GM12892 (cell line): Measurements from ENCODE around the gene SRGAP2B.
A peak's percentile ranks its signal among the peaks of the same experiment; 100 is the strongest.
"Not testable (repeated sequence)": the region's sequence is repeated elsewhere in the genome, so short reads cannot be mapped to it uniquely, and the experiment has no call there.

Experiments used
- DNase-seq: peaks from one replicate; pipeline ENCODE4 v3.0.0; 2011; ENCODE audit not compliant: insufficient read length
- FAIRE-seq: peaks from 2 replicates; lab custom pipeline; 2011; peaks lifted over from hg19 to GRCh38; lab: Jason Lieb, UNC

SRGAP2B gene

DNA sequence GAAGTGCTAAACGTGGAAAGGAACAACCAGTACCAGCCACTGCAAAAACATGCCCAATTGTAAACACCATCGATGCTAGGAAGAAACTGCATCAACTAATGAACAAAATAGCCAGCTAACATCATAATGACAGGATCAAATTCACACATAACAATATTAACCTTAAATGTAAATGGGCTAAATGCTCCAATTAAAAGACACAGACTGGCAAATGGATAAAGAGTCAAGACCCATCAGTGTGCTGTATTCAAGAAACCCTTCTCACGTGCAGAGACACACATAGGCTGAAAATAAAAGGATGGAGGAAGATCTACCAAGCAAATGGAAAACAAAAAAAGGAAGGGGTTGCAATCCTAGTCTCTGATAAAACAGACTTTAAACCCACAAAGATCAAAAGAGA is 128.6 kb downstream of the SRGAP2B start:
- not testable (repeated sequence) for DNase-seq, FAIRE-seq

DNA sequence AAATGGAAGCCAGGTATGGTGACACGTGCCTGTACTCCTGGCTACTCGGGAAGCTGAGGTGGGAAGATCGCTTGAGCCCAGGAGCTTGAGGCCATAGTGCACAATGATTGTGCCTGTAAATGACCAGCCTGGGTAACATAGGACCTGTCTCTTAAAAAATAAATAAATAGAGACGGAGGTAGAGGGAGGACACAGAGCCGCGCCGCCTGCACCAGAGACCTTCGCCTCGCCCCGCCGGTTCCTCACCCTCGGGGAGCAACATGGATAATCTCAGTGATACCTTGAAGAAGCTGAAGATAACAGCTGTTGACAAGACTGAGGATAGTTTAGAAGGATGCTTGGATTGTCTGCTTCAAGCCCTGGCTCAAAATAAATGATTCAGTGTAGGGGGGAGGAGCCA is 130.4 kb downstream of the SRGAP2B start:
- FAIRE-seq, DNase-seq: not testable (repeated sequence)

DNA sequence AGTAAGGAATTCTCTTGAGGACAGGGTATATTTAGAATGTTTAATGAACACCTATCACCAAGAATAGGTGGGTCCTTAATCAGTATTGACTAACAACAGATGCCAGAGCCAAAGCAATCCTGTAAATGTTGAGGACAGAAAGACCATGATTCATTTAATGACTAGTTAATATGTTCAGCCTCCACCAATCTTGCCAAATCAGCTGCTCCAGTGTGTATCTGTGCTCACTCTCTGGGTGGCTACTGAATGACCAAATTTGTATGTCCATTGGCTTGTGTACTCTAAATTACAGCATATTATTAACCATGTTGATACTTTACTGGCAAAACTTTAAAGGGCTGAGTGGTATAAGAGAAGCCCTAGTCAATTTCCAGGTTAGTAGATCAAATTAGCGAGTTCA is 130.9 kb downstream of the SRGAP2B start:
- DNase-seq, FAIRE-seq: not testable (repeated sequence)

DNA sequence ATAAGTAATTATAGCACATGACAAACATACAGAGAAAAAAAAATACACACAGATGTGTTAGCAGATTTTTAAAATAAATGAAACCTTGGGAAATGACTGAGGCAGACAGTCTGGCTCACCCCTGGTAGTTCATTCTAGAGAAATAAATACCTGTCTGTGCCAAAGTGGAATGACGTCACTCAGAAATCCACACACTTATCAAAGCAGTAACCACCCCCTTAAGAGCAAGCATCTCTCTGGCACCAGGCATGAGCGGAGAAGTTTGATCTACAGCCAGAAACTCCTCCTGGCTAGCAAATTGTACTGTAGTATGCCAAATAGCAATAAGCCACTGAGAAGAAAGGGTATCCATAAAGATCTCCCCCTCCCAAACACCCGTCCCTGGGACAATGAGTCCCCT is 131.6 kb downstream of the SRGAP2B start:
- not testable (repeated sequence) for DNase-seq, FAIRE-seq

DNA sequence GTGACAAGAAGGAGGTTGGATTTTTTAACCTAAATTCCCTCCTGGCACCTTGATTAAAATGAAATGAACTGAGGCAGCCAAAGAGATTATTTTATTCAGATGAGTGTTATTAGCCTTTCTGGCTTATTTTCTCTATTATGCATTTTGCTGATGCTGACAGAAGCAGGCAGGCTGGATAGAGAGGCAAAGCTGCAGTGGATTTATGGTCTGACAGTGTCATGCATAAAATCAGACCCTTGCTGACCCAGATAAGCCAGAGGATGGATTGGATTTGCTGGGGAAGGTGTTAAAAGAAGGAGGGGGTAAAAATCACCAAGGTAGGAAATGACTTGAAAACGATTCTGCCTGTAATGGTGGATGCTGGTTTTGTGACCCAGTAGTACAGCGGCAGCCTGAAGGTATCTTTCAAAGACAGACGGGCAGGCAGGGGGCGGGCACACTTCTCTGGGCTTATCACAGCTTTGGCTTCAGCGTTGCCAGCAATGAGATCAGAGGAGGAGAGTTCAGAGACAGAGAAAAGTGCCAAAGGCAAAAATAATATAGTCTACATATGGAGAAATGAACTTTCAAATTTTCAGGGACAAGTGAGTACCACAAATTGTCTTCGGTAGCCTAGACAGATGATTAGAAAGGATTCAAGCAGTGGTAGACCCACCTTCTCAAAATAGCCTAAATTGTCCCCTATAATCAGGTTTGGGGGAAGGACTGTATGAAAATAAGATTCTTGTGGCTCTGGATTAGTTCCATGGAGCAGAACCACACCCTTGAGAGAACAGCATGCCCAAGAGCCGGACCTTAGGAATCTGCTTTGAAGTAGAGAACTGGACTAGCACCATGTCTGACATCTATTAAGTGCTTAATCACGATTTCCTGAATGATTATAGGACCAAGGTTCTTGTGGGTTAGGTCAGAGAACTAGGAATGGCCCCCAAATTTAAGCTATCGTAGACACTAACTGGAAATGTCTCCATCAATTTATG is 133.2 kb downstream of the SRGAP2B start:
- not testable (repeated sequence) for FAIRE-seq, DNase-seq

DNA sequence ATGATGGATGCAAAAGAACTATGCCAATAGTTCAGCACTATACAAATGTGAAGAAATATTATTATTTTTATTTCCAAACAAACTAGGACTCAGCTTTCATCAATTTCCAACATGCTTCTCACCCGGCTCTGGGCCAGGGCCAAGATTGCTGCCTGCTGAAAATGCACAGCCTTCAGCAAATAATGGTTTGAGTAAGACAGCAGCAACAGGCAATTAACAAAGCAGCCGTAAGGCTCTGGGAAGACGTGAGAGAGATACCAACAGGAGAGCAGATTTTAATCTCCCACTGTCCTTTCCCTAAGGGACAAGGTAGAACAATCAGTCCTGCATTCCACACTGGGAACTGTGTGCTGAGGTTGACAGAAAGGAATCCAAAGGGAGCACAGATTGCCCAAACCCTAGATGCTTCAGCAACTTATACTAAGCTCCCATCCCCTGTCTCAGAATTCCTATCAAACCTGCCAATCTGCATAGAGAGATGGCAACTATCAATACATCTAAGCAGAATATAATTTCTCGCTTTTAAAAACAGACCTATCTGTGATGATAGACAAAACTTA is 134.1 kb downstream of the SRGAP2B start:
- not testable (repeated sequence) for DNase-seq, FAIRE-seq

DNA sequence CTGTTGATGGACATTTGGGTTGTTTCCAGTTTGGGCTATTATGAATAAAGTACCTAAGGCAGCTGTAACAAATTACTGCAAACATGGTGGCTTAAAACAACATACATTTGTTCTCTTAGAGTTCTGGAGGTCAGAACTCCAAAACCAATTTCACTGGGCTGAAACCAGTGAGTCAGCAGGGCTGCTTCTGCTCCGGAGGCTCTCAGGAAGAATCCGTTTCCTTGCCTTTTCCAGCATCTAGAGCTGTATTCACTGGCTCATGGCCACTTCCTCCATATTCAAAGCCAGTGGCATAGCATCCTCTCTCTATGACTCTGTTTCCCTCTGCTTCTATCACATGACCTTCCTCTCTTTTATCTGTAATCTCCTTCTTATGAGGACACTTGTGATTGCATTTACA is 146.7 kb downstream of the SRGAP2B start:
- FAIRE-seq, DNase-seq: not testable (repeated sequence)

DNA sequence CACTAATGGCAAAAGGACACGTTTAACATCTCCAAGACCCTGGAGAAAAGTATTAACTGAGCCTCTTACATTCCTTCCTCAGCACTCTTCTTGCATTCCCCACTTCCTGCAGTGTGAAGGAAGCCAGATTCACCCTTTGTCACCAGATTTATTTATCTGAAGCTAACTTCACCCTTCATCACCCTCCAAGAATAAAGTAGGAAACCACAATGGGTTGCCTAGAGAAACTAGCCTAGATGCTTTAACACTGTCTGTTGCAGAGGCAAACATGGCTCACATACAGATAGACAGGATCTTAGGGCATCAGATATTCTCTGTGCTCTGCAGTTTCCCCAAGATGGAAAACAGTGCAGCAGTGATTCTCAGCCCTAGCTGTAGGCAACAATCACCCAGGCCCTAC is 147.6 kb downstream of the SRGAP2B start:
- not testable (repeated sequence) for FAIRE-seq, DNase-seq

DNA sequence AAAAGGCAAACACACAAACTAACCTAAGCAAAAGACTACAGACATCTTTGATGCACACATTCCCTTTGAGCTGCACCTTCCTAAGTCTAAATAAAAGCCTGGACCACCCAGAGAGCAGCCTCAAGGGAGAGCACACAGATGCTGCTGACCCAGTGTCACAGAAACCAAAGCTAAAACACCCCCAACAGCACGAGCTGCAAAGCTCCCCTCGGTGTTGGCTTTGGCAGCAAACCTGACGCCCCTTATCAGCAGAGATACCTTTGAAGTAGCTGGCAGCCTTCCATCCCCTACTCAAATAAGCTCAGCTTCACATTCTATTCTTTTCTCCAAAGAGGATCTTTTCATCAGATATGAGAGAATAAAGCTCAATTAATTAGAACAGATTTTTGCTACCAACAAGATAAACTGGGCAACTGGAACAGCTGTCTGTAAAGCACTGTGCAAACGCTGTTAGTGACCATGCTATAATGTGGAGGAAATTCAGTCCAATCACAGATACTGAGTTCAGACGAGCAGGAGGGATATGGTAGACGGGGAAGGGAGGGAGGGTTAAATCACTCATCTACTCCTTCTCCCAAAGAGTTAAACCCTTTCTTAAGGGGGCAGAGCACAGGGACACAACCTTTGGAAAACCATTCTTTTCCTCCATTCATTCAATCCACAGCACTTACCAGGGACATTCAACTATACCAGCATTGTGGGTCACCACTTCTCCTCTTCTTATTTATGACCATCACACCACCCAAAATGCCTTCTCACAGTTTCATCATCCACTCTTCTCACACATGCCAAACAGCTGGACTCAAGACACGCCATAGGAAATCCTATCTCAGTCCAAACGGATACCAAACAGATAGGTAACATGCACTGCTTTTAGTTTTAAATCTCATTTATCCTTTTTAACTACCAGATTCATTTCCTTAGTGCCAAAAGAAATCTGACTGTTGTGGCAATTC is 148.3 kb downstream of the SRGAP2B start:
- FAIRE-seq, DNase-seq: not testable (repeated sequence)

DNA sequence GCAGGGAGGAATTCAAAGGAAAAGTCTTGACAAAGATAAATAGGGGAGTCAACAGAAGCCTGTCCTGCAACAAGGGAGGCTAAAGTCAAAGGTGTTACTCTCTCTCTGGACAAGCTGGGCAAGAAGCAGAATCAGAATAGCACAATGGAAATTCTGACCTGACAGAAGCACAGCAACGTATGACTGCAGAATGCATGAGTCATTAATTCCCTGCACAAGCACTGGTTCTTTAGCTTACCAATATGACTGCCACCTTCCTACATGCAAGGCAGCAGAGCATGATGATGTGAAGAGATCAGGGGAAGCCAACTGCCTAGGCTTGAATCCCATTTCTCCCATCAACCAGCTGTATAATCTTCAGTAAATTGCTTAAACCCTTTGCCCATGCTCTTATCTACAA is 153.4 kb downstream of the SRGAP2B start:
- DNase-seq, result not testable (repeated sequence)
- peak; percentile 40 for FAIRE-seq

DNA sequence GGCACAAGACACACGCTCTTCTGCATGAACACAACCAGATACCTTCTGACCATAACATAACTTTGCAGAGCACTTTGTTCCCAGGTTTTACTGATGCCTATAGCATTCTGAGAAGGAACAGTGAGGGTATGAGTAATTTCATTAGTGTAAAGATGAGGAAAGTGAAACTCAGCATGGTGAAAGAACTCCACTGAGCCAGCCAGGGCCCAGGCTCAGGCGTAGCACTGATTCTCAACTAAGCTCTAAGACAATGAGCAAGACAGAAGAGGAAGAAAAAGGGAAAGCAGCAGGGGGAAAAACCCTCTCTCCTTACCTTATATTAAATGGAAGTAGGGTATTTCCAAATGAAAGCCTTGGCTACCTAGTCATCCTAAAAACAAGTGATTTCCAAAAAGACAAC is 155.1 kb downstream of the SRGAP2B start:
- FAIRE-seq, result not testable (repeated sequence)

DNA sequence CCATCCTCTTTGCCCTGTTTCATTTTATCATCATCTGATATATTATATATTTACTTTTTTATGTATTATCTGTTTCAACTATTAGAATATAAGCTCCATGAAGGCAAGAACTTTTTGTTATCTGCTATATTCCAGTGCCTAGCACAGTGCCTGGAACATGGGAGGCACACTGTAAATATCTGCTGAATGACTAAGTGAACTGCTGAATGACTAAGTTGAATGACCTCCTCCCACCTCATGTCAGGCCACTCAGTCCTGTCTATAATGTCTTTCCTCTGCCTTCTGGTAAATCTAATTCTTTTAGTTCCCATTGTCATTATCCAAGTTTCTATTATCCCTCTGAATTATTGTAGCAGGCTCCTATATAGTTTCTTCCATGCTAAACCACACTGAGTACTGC is 156.5 kb downstream of the SRGAP2B start:
- not testable (repeated sequence) for FAIRE-seq, DNase-seq

More for the DNA sequence above, 155.1 kb downstream of the SRGAP2B start:
- not testable (repeated sequence) for DNase-seq

DNA sequence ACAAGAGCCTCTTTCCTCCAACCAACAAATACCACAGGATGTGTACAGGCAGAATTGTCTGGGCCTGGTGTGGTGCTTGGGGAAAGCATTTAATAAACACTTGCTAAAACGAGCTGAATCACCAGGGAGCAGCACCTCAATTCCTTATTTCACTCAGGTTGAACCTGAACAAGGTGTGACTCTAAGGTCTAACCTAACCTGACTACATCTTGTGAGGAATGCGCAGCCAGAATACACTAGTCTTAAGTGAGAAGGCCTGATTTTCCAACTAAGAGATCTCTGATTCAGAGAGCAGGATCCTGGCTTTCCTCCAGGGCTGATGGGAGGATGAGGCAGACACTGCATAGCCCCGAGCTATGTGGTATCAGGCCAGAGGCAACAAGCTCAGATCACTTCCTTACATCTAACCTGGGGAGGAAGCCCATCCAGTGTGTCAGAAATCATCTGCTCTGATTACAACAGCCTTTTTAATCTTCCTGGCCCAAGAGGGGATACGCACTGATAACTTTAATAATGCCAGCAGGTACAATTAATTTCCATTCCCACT is 158.9 kb downstream of the SRGAP2B start:
- DNase-seq, FAIRE-seq: not testable (repeated sequence)

DNA sequence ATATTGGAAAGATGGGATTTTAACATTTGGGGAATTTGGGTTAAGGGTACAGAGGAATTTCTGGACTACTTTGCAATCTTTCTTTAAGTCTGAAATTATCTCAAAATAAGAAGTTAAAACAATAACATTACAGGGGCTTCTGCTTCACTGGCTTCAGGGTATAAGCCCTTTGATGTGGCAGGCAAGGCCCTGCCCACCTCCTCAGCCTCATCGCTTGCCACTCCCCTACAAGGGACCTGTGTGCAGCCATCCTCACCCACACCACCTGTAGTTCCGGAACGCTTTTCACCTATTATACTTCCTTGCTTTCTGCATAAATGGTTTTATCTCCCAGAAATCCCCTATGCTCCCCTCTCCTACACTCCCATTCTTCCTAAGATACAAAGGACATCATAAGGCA is 159.8 kb downstream of the SRGAP2B start:
- FAIRE-seq, DNase-seq: not testable (repeated sequence)

DNA sequence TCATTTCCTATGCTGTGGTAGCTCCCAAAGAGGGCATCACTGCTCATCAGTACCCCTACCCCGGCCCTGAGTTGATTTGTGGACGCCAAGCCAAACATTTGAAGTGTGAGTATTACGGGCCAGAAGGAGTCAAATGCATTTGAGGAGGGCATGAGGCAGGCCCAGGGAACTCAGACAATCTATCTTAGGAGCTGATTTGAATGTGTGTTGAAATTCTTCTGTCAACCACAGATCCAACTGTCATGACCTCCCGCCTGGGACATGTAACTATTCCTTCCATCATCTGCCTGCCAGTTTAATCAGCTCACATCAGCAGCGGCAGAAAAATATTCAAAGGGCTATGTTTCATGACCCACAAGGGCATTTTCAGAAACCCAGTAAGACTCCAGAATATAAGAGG is 162.1 kb downstream of the SRGAP2B start:
- not testable (repeated sequence) for DNase-seq, FAIRE-seq

DNA sequence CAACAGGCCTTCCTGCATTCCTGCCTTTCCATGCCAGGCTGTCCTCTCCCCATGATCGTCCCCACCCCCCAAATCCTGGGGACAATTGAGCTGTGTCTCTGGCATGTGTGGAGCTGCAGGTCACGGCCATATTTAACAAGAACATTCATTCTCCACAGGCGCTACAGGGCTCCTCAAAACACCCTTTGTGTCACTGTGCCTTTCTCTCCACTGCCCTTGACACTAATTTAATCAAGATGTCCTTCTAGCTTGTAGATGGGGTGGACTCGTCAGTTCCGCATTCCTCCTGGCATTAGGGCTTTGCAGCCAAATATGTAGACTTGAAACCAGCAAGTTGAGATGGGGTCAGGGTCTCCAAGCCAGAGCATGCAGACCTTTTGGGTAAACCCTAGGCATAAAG is 163.0 kb downstream of the SRGAP2B start:
- DNase-seq, FAIRE-seq: not testable (repeated sequence)

DNA sequence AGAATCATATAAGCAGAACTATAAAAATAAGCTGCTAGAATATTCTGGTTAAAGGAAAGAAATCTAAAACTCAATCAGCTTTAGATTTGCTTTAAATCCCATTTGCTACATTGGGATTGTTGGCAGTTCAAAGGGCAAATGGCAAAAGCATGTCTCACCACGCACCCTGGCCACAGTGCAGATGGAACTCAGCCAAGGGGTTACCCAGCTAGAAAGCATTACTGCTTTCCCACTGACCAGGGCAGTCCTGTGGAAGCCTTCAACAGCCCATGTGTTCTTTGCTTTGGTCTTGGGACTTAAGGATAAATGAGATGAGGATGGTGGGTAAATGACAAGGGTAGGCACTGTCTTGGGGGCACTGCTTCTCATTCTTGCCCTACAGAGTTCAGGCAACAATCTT is 163.6 kb downstream of the SRGAP2B start:
- not testable (repeated sequence) for DNase-seq, FAIRE-seq

DNA sequence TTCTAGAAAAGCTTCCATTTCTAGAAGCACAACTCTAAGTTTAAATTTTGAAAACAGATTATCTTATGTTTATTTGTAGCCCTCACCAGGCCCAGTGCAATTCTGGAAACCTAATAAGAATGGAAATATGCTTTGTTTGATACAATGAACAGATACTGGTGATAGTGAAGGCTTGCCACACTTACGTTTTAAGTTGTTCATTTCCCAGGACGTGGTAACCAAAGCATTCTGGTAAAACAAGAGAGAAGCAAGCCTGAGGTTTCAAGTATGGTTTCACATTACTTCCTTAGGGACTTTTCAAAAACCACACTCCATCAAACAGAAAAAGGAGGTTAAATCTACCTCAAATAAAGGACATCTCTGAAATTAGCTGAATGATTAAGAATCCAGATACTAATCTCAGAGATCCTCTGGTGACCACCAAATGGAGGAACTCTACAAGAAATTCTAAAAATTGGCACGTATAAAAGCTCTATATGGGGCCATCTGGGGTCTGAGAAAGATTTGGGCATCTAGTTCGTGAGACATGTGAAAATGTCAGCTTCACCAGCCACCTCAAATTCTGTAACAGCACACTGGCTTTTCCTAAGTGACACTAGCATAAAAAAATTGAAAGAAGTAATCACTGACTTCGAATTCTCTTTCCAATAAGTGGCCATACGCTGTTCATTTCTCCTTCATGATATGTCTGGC is 164.9 kb downstream of the SRGAP2B start:
- FAIRE-seq, result not testable (repeated sequence)

DNA sequence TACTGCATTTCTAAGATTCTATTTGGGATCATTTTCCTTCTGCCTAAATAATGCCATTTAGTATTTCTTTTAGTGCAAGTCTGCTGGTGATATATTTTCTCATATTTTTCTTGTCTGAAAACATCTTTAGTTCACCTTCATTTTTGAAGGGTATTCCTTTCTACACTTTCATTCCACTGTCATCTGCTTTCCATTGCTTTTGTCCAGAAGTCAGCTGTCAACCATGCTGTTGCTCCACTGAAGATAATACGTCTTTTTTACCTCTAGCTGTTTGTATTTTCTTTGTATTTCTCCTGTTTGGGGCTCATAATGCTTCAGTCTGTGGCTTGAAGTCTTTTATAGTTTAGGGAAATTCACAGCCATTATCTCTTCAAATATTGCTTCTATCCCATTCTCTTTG is 167.8 kb downstream of the SRGAP2B start:
- not testable (repeated sequence) for DNase-seq, FAIRE-seq

More for the DNA sequence above, 164.9 kb downstream of the SRGAP2B start:
- not testable (repeated sequence) for DNase-seq
